Ishikawa (cell line): ENCODE results near the gene PSRC1.

ENCODE experiments used
- CEBPB ChIP-seq: IDR thresholded peaks from 2 replicates; pipeline ENCODE4 v1.6.1; 2012
- CREB1 ChIP-seq: IDR thresholded peaks from 2 replicates; pipeline ENCODE4 v1.6.1; 2012; ENCODE audit warnings: low read depth
- EGR1 ChIP-seq: IDR thresholded peaks from 2 replicates; pipeline ENCODE4 v1.6.1; 2012
- EP300 ChIP-seq: IDR thresholded peaks from 2 replicates; pipeline ENCODE4 v1.6.1; 2012; ENCODE audit warnings: borderline replicate concordance
- FOXM1 ChIP-seq: IDR thresholded peaks from 2 replicates; pipeline ENCODE4 v1.6.1; 2012; ENCODE audit warnings: low read depth, borderline replicate concordance
- NFIC ChIP-seq: IDR thresholded peaks from 2 replicates; pipeline ENCODE4 v1.6.1; 2012
- RAD21 ChIP-seq: IDR thresholded peaks from 2 replicates; pipeline ENCODE4 v1.6.1; 2012; ENCODE audit warnings: low read depth
- REST ChIP-seq: IDR thresholded peaks from 2 replicates; pipeline ENCODE4 v1.6.1; 2012; ENCODE audit warnings: low read depth, mild to moderate bottlenecking
- TAF1 ChIP-seq: IDR thresholded peaks from 2 replicates; pipeline ENCODE4 v1.6.1; 2012; ENCODE audit warnings: low read depth, mild to moderate bottlenecking
- TCF12 ChIP-seq: IDR thresholded peaks from 2 replicates; pipeline ENCODE4 v1.6.1; 2012; ENCODE audit warnings: low read depth
- TEAD4 ChIP-seq: IDR thresholded peaks from 2 replicates; pipeline ENCODE4 v1.6.1; 2012
- YY1 ChIP-seq: IDR thresholded peaks from 2 replicates; pipeline ENCODE4 v1.6.1; 2012; ENCODE audit warnings: low read depth
- ZBTB7A ChIP-seq: IDR thresholded peaks from 2 replicates; pipeline ENCODE4 v1.6.1; 2012; ENCODE audit warnings: low read depth
- TF ChIP-seq, protein P1 (sequence below): IDR thresholded peaks from 2 replicates; pipeline ENCODE4 v1.6.1; 2012
- TF ChIP-seq, protein P2 (sequence below): IDR thresholded peaks from 2 replicates; pipeline ENCODE4 v1.6.1; 2012

Gene PSRC1

DNA sequence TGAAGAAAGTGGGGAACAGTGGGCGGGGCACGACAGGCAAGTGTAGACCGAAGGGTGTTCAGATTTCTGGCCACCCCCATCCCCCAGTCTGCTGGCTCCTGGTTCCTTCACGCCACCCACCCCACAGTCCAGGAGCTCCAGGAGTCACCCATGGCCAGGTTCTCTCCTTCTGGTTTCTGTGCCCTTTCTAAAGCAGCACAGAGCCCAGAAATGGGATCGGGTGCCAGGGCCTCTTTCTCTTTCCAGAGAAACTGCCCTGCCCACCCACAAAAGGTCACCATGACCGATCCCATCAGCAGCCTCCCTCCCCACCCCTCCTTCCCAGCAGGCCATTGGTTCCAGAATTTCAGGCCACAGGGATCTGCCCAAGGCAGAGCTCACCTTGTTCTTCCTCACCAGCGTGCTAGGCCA lies 36.8 kb downstream of the PSRC1 start:
- TF ChIP-seq TEAD4 (no peak), RAD21 (no peak), REST (no peak), EP300 (no peak), TAF1 (no peak), NFIC (no peak), TCF12 (no peak), EGR1 (no peak), CREB1 (no peak), ZBTB7A (no peak), FOXM1 (no peak), CEBPB (no peak), YY1 (no peak)
- TF ChIP-seq, protein P1, sequence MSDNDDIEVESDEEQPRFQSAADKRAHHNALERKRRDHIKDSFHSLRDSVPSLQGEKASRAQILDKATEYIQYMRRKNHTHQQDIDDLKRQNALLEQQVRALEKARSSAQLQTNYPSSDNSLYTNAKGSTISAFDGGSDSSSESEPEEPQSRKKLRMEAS, result no peak
- TF ChIP-seq, protein P2, sequence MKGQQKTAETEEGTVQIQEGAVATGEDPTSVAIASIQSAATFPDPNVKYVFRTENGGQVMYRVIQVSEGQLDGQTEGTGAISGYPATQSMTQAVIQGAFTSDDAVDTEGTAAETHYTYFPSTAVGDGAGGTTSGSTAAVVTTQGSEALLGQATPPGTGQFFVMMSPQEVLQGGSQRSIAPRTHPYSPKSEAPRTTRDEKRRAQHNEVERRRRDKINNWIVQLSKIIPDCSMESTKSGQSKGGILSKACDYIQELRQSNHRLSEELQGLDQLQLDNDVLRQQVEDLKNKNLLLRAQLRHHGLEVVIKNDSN, result no peak

GRCh38 chr1:109243860-109244552 lies 38.9 kb downstream of the PSRC1 start:
- TF ChIP-seq NFIC, result no peak
- no peak for TF ChIP-seq YY1
- no peak for TF ChIP-seq FOXM1
- no peak for TF ChIP-seq ZBTB7A
- no peak for TF ChIP-seq TAF1
- no peak for TF ChIP-seq EGR1
- TF ChIP-seq TEAD4, result no peak
- no peak for TF ChIP-seq RAD21
- TF ChIP-seq, protein P1, result no peak
- no peak for TF ChIP-seq TCF12
- TF ChIP-seq, protein P2, result no peak
- no peak for TF ChIP-seq EP300
- TF ChIP-seq CREB1, result no peak

GRCh38 chr1:109243221-109243620 lies 39.7 kb downstream of the PSRC1 start:
- TF ChIP-seq TCF12, result no peak
- TF ChIP-seq, protein P1, result no peak
- TF ChIP-seq YY1, result no peak
- TF ChIP-seq REST, result no peak
- no peak for TF ChIP-seq ZBTB7A
- TF ChIP-seq CREB1, result no peak
- TF ChIP-seq, protein P2, result no peak
- TF ChIP-seq TAF1, result no peak
- no peak for TF ChIP-seq EP300
- no peak for TF ChIP-seq RAD21
- no peak for TF ChIP-seq CEBPB
- no peak for TF ChIP-seq NFIC
- TF ChIP-seq EGR1, result no peak
- no peak for TF ChIP-seq TEAD4
- no peak for TF ChIP-seq FOXM1

- TF ChIP-seq TCF12, result 0 out of 2 replicates have a peak, but pooled peaks have one; percentile 11
- no peak for TF ChIP-seq YY1
These were observed 40.6 kb downstream of the PSRC1 start for GRCh38 chr1:109242387-109242786.

GRCh38 chr1:109241841-109242345 lies 41.1 kb downstream of the PSRC1 start:
- TF ChIP-seq CREB1 (no peak), TEAD4 (no peak), TCF12 (no peak), TAF1 (no peak), RAD21 (no peak), CEBPB (no peak), EGR1 (no peak)
- TF ChIP-seq, protein P2, result no peak
